Neural progenitor cell (in vitro differentiated cells): ENCODE results near the gene KCNC4.

Experiments used
- CTCF ChIP-seq: fragments of 200-600 bp; sonication (generic); IDR thresholded peaks from 2 replicates; pipeline ENCODE4 v1.5.1; 2017; ENCODE audit warnings: antibody characterized with exemption, mild to moderate bottlenecking
- EZH2 ChIP-seq: fragments of 200-600 bp; sonication (generic); IDR thresholded peaks from 2 replicates; pipeline ENCODE4 v1.6.1; 2017; ENCODE audit warnings: antibody characterized with exemption, mild to moderate bottlenecking, moderate library complexity
- EZH2phosphoT487 ChIP-seq: fragments of 200-600 bp; sonication (generic); IDR thresholded peaks from 2 replicates; pipeline ENCODE4 v1.6.1; 2017; ENCODE audit warnings: antibody characterized with exemption

- no peak for TF ChIP-seq CTCF
- no peak for TF ChIP-seq EZH2
- no peak for TF ChIP-seq EZH2phosphoT487
Measured at GRCh38 chr1:110161165-110161564, 48.9 kb upstream of the KCNC4 start.
